ENCODE data around the gene GLB1L.
A peak's percentile ranks its signal among the peaks of the same experiment; 100 is the strongest.
"Not testable (repeated sequence)": the region's sequence is repeated elsewhere in the genome, so short reads cannot be mapped to it uniquely, and the experiment has no call there.

Gene GLB1L

DNA sequence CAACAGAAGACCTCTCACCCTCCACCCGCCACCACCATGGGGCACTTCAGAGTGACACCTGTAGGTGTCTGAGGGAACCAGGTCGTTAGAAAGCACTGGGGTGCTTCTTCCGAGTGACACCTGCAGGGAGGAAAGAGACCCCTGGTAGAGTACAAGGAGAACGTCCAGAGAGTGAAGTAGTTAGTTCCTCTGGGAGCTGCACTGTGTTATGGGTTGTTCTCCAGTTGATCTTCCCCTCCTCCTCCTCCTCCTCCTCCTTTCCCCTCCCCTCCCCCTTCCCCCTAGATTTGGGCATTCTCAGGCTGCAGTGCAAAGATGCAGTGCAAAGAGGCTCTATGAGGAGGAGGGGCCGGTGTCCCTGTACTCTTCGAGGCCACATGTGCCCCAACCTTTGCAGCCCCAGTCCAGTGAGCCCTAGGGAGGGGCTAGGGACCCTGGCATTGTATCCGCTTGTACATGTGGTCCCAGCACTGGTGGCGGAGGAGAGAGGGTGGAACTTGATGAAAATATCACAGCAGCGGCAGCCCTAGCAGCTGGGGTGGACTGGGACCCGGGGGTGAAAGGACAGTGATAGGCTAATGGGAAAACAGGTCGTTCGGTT is 34.8 kb upstream of the GLB1L start:
- no peak for DNase-seq

GRCh38 chr2:219279151-219279915 is 34.1 kb upstream of the GLB1L start, which contains the start of gene DNAJB2:
DNAJB2 (plus strand) TSS chr2:219279366; CDS start chr2:219279834, 468 bp downstream.
- DNase-seq: peak; percentile 100

DNA sequence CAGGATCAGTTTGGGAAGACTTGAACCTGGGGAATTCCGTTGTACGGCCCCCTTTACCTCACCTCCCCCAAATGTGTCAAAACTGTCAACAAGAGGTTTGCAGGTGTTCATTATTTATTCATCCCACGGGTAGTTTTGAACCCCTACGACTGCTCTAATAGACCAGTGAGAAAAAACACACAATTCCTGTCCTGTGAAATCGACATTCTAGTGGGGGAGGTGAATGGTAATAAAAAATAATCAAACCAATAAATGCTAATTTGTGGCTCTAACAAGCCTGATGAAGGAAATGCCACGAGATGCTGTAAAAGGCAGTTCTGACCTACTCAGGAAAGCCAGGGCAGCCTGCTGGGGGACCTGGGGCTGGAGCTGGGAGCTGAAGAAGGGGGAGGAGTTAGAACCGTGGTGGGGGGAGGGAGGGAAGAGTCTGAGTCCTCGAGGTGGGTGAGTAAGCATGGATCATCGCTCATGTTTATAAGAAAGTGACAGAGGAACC is 33.5 kb upstream of the GLB1L start:
- DNase-seq: no peak

- DNase-seq: peak; percentile 79
These were observed 32.7 kb upstream of the GLB1L start for GRCh38 chr2:219277703-219278654.

DNA sequence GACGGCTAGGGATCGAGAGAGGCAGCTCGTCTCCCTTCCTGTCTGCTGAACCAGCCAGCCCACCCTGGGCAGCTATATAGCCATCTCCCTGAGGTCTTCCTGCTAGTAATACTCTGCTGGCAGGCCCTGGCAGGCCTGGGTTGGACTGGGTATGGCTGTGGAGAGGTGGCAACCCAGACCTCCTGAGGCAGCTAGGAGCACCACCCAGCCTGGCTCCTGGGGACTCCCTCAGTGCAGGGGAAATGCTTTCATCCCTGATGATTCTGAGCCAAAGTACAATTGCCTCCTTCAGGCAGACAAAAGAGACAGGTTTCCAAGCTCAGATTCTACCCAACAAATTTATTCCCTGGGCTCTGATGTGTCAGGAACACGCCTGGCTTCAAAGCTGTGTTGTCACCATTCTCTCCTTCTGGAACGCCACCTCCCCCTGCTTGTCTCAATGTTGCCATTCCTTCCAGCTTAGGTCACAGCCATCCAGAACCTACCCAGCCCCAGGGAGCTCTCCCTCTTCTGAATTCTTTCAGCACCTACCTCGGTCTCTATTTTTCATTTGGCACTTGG is 29.2 kb upstream of the GLB1L start:
- DNase-seq: no peak

GRCh38 chr2:219273937-219274336 is 28.7 kb upstream of the GLB1L start:
- no peak for DNase-seq

- no peak for DNase-seq
These were observed 27.8 kb upstream of the GLB1L start for GRCh38 chr2:219272995-219273394.

- DNase-seq: no peak
These were observed 27.1 kb upstream of the GLB1L start for GRCh38 chr2:219272356-219272755.

DNA sequence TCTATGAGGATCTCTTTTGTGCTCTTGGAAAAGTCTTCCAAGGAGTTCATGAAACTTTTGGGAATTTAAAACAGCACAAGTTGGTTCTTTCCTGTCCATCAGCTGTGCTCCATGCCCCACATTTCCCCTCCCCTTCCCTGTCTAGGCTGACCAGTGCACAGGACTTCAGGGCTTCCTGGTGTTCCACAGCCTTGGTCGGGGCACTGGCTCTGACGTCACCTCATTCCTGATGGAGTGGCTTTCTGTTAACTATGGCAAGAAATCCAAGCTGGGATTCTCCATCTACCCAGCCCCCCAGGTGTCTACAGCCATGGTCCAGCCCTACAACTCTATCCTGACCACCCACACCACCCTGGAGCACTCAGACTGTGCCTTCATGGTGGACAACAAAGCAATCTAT is 25.8 kb upstream of the GLB1L start:
- DNase-seq: no peak

GRCh38 chr2:219270055-219270372 is 24.8 kb upstream of the GLB1L start:
- no peak for DNase-seq

GRCh38 chr2:219269362-219270054 is 24.3 kb upstream of the GLB1L start:
- DNase-seq: no peak

DNA sequence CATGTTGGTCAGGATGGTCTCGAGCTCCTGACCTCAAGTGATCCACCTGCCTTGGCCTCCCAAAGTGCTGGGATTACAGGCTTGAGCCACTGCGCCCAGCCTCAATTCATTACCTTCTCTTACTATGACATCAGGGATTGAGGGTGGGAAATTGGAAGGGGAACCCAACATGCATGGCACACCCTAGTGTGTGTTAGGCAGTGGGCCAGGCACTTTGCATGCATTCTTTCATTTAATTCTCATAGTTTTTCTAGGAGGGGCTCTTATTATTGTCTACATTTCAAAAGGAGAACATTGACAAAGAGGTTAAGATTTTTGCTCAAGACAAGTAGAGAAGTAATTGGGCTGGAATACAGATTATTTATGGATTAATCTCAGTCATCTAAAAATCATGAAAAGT is 23.1 kb upstream of the GLB1L start:
- DNase-seq: no peak

GRCh38 chr2:219266886-219267285 is 21.6 kb upstream of the GLB1L start:
- DNase-seq: no peak

GRCh38 chr2:219266232-219266631 is 21.0 kb upstream of the GLB1L start:
- DNase-seq: no peak

DNA sequence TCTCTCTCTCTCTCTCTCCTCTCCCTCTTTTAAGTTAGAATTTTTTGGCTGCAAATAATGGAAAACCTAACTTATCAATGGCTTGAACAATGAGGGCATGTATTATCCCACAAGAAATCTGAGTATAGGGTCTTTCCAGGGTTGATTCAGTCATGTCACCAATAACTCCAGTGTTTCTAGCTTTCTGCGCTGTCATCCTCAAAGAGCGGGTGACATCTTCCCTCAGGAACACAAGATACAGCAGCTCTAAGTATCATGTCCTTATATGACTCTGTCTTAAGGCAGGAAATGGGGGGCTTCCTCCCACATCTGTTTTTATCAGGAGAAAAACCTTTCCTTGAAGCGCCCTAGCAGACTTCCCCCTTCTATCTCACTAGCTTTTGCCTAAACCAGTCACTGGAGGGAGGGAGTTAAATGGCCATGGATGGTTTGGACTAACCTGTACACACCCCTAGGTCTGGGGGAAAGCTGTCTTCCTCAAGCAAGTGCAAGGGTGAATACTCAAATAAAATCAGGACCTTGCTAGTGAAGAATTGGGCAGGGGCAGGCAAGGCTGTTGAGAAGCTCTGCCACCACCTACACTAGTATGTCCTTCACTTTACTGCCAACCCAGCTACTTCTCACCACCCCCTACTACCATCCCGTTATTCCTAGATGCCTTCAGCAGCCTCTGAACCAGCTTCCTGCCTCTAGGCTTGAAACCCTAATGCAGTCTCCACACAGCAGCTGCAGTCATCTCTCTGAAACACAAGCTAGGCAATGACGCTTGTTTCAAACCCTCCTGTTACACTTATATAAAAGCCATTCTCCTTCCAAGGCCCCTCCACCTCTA is 16.0 kb upstream of the GLB1L start:
- DNase-seq: no peak

- DNase-seq: not testable (repeated sequence)
These were observed 13.7 kb upstream of the GLB1L start for GRCh38 chr2:219258942-219259341.

DNA sequence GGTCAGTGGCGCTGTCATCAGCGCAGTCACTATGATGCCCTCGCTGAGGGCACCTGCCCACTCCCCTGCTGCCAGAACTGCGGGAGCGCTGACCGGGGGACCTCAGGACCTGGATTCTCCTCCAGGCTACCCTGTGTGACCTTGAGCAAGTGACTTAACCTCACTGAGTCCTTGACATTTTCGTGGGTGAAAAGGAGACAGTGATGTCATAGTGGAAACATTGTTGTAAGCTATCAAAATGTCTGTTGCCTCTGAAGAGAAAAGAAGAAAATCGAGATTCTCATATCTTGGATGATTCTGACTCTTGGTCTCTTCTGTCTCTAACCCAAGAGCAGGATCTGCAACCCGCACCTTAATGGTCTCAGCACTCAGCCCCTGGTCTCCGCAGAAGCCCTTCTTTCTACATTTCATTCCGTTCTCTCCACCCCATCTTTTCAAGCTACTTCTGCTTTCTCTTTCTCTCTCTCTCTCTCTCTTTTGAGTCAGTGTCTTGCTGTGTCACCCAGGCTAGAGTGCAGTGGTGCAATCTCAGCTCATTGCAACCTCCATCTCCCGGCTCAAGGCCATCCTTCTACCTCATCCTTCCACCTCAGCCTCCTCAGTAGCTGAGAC is 9.5 kb upstream of the GLB1L start:
- DNase-seq: peak; percentile 45

- DNase-seq: peak; percentile 89
These were observed 8.7 kb upstream of the GLB1L start, which contains the start of gene TUBA4A for GRCh38 chr2:219253753-219254589. TUBA4A (minus strand) TSS chr2:219253918; CDS start chr2:219253858, 60 bp downstream.

DNA sequence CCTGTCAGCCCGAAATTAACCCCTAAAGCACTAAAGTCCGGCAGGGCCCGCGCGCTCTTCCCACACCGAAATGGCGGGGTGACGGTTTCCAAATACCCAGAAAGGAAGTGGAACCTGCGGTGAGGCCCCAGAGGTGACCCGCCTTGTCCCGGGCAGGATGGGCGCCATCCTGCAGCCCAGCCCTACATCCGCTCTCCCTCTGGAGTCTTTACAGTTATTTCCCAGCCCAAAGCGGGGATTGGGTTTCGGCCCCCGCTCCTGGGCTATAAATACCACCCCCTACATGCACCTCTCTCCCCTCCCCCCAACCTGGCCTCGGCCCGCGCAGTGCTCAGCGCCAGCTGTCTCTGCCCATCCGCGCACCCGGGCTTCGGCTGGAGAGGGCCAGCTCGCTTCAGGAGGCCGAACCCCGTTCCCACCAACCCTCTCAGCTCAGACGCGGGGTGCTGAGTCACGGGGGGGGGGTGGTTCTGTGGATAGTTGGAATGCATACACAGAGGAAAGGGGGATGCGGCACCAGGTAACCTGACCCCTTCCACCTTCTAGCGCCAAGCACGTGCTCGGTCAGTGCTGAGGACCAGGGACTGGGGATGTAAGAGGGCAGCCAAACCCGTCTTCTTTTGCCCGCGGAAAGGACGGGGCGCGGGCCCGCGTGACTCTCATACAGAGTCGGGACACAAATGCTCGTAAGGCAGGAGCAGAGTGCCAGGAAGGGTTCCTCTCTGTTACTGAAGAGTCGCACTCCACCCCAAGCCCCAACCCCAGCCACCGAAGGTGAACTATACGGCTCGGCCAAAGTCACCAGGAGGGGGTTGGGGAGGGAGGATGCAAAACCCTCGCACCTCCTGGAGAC is 7.9 kb upstream of the GLB1L start, which contains the start of gene TUBA4B:
TUBA4B (plus strand) TSS at position 344 of the 853 bp plus-strand sequence; CDS start at position 509, 165 bp downstream.
- peak; percentile 45 for DNase-seq
